Fibroblast of lung (primary cell): ENCODE results near the gene FAM13A. TPM values are rescaled to one million over a fixed set of nuclear protein-coding genes. Genes with fewer than 3 reads are reported as not detected.

Experiments
- DNase-seq, 2 donors: peaks; one replicate each; pipeline versions ENCODE4 v3.0.0 to v3.0.0-alpha.2; 2010; ENCODE audit warnings: low read depth in 2 of 2
- H2AFZ ChIP-seq: 2 replicates; pipeline ENCODE4 v1.5.1; 2012; ENCODE audit warnings: low read length, control low read depth, inconsistent platforms
- H3K27ac ChIP-seq: 2 replicates; pipeline ENCODE4 v1.5.1; 2011; ENCODE audit warnings: low read length, control low read depth; ENCODE audit not compliant: insufficient read depth
- H3K27me3 ChIP-seq: 2 replicates; pipeline ENCODE4 v1.5.1; 2011; ENCODE audit warnings: mild to moderate bottlenecking, low read length; ENCODE audit not compliant: control insufficient read depth, insufficient read depth
- H3K36me3 ChIP-seq: 2 replicates; pipeline ENCODE4 v1.5.1; 2011; ENCODE audit warnings: low read length; ENCODE audit not compliant: control insufficient read depth, insufficient read depth
- H3K4me1 ChIP-seq: 2 replicates; pipeline ENCODE4 v1.5.1; 2011; ENCODE audit warnings: low read length; ENCODE audit not compliant: control insufficient read depth, insufficient read depth; ENCODE audit errors: extremely low read depth
- H3K4me2 ChIP-seq: 2 replicates; pipeline ENCODE4 v1.5.1; 2011; ENCODE audit warnings: low read length, control low read depth; ENCODE audit not compliant: insufficient read depth; ENCODE audit errors: extremely low read depth
- H3K4me3 ChIP-seq, 4 experiments: fragments of 200-600 bp in 1 of 4; sonication (generic) in 1 of 4; replicated peaks in 1 of 4; 2 replicates each; pipeline ENCODE4 v1.5.1; 2011 to 2016; ENCODE audit warnings: low read length in 4 of 4, low read depth in 3 of 4, mild to moderate bottlenecking in 3 of 4, control low read depth in 2 of 4, inconsistent platforms in 1 of 4, mixed read lengths in 1 of 4; ENCODE audit not compliant: insufficient read depth in 1 of 4; ENCODE audit errors: control extremely low read depth in 1 of 4
- H3K79me2 ChIP-seq: 2 replicates; pipeline ENCODE4 v1.5.1; 2012; ENCODE audit warnings: mild to moderate bottlenecking, low read length, inconsistent platforms; ENCODE audit not compliant: control insufficient read depth, insufficient read depth
- H3K9ac ChIP-seq: 2 replicates; pipeline ENCODE4 v1.5.1; 2011; ENCODE audit warnings: mild to moderate bottlenecking, low read length, control low read depth; ENCODE audit not compliant: insufficient read depth
- H3K9me3 ChIP-seq: 2 replicates; pipeline ENCODE4 v1.5.1; 2012; ENCODE audit warnings: low read depth, low read length; ENCODE audit not compliant: control insufficient read depth, insufficient read depth
- H4K20me1 ChIP-seq: 2 replicates; pipeline ENCODE4 v1.5.1; 2011; ENCODE audit warnings: low read length; ENCODE audit not compliant: control insufficient read depth, insufficient read depth; ENCODE audit errors: extremely low read depth
- EZH2 ChIP-seq: IDR thresholded peaks from 2 replicates; pipeline ENCODE4 v1.5.1; 2012; ENCODE audit warnings: low read length, control low read depth, mild to moderate bottlenecking; ENCODE audit errors: missing control alignments
- polyA plus RNA-seq, 2 donors: library from polyadenylated mRNA; depleted of rRNA in 1 of 2; stranded (reverse) in 1 of 2; unstranded in 1 of 2; fragments of >200 nt; gene quantifications; 2 replicates each; pipeline ENCODE4 v1.2.1, GENCODE V29; 2011 to 2012; ENCODE audit warnings: missing spikeins in 1 of 2
- total RNA-seq: library from RNA; depleted of rRNA; stranded (reverse); fragments of >200 nt; gene quantifications from 2 replicates; pipeline ENCODE4 v1.2.1, GENCODE V29; 2014
- TF ChIP-seq, protein P1 (sequence below), 2 donors: IDR thresholded peaks in 1 of 2; conservative IDR thresholded peaks in 1 of 2; 1 replicate in 1 of 2; 2 replicates in 1 of 2; pipeline ENCODE4 v1.5.1; 2011 to 2012; ENCODE audit warnings: low read length in 2 of 2, control low read depth in 1 of 2, inconsistent platforms in 1 of 2, low read depth in 1 of 2, mild to moderate bottlenecking in 1 of 2

Gene FAM13A
- total and polyA plus RNA-seq, 2 donors (not counting 1 experiment from before 2014, with no cell fraction given): 14.3 to 23.9 TPM

DNA sequence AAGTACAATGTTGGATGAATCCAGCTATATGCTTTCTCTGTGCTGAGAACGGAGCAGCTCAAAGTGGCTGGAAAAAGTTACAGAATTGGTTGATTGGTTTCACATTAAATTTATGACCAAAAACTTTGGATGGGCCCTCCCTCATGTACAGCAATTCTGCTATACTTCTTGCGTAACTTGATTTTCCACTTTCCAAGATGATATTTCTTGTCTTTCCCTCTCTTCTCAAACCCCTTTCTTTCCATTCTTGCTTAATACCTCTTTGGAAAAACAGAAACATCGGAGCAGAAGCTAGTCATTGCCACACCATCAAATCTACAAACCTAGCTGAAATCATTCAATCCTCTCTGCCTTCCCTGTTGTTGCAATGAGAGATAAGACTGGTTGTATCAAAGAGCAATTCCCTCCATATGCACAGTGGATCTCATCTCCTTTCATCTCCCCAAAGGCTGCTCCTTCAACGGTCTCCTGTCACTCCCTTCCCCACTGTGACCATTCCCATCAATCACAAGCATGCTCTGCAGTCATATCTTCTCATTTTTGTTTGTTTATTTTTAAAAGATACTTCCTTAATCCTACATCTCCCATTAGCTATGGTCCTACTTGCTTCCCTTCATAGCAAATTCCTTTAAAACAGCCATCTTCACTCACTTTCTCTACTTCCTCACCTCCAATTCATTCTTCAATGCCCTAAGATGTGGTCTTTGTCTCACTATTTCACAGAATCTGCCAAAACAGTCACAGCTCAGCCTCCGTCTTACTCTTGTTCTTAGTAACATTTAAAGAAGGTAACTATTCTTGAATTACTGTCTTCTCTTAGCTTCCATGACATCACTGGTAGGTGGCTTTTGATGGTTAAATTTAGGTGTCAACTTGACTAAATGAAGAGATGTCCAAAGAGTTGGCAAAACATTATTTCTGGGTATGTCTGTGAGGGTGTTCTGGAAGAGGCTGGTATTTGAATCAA lies 145.5 kb downstream of the FAM13A start:
- H3K36me3 ChIP-seq: no peaks in the 10 kb centered on the region
- H3K4me2 ChIP-seq: no peak overlapping the region
- no peak overlapping the region for H3K9ac ChIP-seq
- no peak overlapping the region for H3K27ac ChIP-seq
- no peaks in the 10 kb centered on the region for H3K9me3 ChIP-seq
- no peak overlapping the region for H2AFZ ChIP-seq
- H3K27me3 ChIP-seq: no peaks in the 10 kb centered on the region
- H3K79me2 ChIP-seq: no peaks in the 10 kb centered on the region
- H3K4me1 ChIP-seq: no peaks in the 10 kb centered on the region
- TF ChIP-seq, protein P1, sequence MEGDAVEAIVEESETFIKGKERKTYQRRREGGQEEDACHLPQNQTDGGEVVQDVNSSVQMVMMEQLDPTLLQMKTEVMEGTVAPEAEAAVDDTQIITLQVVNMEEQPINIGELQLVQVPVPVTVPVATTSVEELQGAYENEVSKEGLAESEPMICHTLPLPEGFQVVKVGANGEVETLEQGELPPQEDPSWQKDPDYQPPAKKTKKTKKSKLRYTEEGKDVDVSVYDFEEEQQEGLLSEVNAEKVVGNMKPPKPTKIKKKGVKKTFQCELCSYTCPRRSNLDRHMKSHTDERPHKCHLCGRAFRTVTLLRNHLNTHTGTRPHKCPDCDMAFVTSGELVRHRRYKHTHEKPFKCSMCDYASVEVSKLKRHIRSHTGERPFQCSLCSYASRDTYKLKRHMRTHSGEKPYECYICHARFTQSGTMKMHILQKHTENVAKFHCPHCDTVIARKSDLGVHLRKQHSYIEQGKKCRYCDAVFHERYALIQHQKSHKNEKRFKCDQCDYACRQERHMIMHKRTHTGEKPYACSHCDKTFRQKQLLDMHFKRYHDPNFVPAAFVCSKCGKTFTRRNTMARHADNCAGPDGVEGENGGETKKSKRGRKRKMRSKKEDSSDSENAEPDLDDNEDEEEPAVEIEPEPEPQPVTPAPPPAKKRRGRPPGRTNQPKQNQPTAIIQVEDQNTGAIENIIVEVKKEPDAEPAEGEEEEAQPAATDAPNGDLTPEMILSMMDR (conservative IDR thresholded peaks at IDR 0.05 in 1 of 2, IDR thresholded peaks at IDR 0.05 in 1 of 2; ENCODE audit: low read depth in 1 of 2, low read length in 2 of 2): no peak
- no peak for TF ChIP-seq EZH2
- no peak overlapping the region for H3K4me3 ChIP-seq
- DNase-seq: no peak
- H4K20me1 ChIP-seq: no peaks in the 10 kb centered on the region

DNA sequence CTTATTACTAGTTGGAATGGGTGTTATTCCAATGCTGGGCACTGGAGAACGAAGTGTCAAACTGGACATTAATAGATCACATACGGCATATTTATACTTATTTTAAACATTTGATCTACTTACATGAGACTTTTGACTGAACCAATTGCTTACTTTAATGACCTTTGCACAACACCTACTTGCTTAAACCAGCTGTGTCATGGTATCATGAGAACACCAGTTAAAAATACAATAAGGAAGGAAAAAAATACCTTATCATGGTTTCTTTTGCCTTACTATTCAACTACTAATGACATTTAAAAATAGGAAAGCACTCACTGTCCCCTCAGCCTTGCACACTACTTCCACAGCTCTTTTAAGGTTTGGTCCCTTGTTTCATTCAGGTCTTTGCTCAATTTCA lies 146.9 kb downstream of the FAM13A start:
- Histone ChIP-seq H3K36me3 (no peaks in the 10 kb centered on the region), H3K4me2 (no peak overlapping the region), H2AFZ (no peak overlapping the region), H3K27ac (no peak overlapping the region), H3K4me1 (no peaks in the 10 kb centered on the region), H3K4me3 (no peak overlapping the region), H3K79me2 (no peaks in the 10 kb centered on the region), H3K9ac (no peak overlapping the region), H4K20me1 (no peaks in the 10 kb centered on the region), H3K9me3 (no peaks in the 10 kb centered on the region), H3K27me3 (no peaks in the 10 kb centered on the region)
- TF ChIP-seq EZH2: no peak
- TF ChIP-seq, protein P1 (conservative IDR thresholded peaks at IDR 0.05 in 1 of 2, IDR thresholded peaks at IDR 0.05 in 1 of 2; ENCODE audit: low read depth in 1 of 2, low read length in 2 of 2): no peak
- no peak for DNase-seq

DNA sequence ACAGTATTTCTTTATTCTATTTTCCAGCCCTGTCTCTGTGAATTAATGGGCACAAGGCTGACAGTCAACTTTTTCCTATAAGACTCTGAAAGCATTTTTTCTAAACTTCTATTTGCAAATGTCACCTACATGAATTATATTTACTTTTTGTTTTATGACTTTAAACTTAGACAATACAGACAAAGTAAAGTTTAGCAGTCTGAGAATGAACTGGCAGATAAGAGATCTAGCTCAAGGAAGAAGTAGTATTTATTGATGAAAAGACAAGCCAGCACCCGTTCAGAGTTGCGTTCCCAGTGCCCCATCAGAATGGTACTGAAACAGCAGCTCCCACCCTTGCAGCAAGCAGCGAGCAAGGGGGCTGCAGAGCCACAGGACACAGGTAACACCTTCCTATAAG lies 148.5 kb downstream of the FAM13A start:
- Histone ChIP-seq H3K27ac (no peak overlapping the region), H3K4me1 (no peaks in the 10 kb centered on the region), H3K36me3 (no peaks in the 10 kb centered on the region), H3K9me3 (no peaks in the 10 kb centered on the region), H3K9ac (no peak overlapping the region), H3K4me2 (no peak overlapping the region), H3K79me2 (no peaks in the 10 kb centered on the region), H3K27me3 (no peaks in the 10 kb centered on the region), H3K4me3 (no peak overlapping the region), H4K20me1 (no peaks in the 10 kb centered on the region), H2AFZ (no peak overlapping the region)
- TF ChIP-seq, protein P1 (conservative IDR thresholded peaks at IDR 0.05 in 1 of 2, IDR thresholded peaks at IDR 0.05 in 1 of 2; ENCODE audit: low read depth in 1 of 2, low read length in 2 of 2): no peak
- no peak for TF ChIP-seq EZH2
- DNase-seq: no peak
